NOMO-1 treated with dmso at 0.1 percent for 144 hours (cell line): Measurements from ENCODE around the gene GUCA2A.
"Not testable (repeated sequence)": the region's sequence is repeated elsewhere in the genome, so short reads cannot be mapped to it uniquely, and the experiment has no call there.

ENCODE experiments used
- DNase-seq: peaks from one replicate; lab custom pipeline; 2025; ENCODE audit not compliant: unreplicated experiment; lab: John Stamatoyannopoulos, UW

The GUCA2A gene, protein sequence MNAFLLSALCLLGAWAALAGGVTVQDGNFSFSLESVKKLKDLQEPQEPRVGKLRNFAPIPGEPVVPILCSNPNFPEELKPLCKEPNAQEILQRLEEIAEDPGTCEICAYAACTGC

DNA sequence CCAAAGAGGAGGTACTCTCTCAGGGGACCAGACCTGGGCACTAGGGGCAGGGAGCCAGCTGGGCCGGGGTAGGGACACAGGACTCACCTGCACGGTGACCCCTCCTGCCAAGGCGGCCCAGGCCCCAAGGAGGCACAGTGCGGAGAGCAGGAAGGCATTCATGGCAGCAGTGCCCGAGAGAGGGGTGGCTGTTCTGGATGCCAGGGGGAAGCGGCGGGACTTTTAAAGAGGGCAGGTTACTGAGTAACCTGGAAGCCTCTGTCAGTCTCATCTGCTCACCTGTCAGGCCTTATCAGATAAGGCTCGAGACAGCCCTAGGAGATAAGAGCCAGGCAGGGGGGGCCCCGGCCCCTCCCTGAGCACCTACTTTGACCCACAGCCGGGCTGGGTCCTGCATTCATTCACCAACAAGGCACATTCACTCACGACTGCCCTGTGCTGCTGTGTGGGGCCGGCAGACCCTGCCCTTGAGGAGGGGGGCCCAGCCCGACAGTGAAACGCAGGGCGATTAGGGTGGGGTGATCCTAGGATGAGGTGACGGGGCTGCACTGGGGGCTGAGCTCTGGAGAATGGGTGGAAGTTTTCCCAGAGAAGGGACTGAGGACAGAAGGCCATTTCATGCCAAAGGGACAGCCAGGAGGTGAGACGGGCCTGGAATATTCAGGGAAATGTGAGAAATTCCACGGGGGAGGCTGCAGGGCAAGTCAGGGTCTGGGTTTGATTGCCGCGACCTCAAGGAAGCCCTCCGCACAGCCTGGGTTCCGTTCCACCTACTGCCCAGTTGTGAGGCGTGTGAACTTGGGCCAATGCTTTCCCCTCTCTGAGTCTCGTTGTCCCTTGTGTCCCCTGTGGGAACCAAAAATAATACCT, at the start of gene GUCA2A:
Gene GUCA2A, minus strand, starts transcription at position 195 of the 870 bp plus-strand sequence. Its CDS starts 33 bp downstream, at position 162.
- no peak for DNase-seq

DNA sequence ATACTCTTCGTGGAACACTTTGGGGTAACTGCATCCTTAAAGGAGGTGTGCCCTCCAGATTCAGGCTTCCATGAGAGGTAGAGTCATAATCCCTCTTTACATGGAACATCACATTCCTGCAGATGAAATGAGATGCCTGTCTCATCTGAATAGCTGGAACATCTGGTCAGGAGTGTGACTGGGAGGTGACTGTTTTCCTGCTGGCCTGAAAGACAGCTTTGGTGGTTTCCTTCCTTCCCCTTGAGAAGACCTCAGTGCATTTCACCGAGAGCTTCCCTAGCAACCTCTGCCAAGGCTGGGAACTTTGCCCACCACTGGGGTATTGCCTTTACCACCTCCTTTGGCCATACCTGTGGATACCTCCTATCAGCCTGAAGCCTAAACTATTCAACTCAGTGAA, 46.7 kb upstream of the GUCA2A start:
- DNase-seq: no peak

DNA sequence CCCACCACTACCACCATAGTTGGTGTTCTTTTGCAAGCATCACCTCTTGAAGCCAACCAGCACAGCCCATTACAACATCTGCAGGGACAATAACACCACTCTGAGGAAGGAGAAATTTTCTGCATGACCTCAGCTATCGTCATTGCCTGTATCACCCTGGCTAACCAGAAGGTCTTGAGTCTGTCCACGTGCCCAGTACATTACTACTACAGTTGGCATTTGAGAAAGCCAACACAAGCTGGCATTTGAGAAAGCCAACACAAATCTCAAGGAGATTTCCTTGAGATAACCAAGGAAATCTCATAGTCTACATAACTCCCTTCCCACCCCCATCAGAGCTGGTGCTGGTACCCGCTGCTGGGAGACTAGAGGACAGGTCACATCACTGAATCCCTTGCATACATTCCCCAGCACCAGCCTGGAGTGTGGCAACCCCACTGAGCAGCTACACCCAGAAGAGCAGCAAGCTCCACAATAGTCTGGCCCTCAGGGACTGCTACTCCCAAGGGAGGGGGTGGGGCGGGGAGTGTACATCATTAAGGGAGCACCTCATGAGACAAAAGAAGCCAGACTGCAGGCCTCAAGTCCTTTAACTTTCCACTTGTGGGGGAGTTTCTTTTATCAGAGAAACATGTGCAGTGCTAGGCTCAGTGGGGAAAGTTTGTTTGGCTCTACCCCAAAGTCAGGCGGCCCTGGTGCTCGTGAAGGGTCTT, 46.0 kb upstream of the GUCA2A start:
- DNase-seq: no peak

DNA sequence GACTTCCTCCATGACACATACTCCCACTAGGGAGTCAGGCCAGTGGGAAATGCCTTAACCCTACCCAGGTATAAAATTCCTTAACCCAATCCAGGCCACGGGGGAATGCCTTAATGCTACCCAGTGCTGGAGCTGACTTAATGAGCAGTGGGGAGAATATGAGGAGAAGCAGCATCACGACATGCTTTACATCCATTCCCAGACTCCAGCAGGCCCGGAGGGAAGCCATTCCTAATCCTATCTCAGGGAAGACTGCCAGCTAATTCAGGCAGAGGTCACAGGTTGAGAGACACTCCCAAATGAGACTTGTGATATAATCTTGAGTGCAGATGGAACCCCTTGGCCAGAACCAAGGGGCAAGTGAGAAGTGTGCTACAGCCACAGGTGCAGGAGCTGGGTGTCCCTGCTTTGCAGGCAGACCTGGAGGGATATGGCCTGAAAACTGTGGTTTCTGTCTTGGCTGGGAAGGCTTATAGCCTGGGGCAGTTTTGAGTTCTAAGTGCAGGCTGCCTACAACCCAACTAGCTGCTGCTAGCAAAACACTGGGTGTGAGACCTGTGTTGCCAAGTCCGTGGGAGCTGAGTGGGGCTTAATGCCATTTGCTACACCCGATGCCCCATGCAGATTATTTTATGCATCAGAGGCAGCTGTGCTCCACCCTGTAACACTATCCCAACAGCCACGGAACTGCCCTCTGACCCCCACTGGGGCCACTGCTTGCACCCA, 45.1 kb upstream of the GUCA2A start:
- DNase-seq: no peak

DNA sequence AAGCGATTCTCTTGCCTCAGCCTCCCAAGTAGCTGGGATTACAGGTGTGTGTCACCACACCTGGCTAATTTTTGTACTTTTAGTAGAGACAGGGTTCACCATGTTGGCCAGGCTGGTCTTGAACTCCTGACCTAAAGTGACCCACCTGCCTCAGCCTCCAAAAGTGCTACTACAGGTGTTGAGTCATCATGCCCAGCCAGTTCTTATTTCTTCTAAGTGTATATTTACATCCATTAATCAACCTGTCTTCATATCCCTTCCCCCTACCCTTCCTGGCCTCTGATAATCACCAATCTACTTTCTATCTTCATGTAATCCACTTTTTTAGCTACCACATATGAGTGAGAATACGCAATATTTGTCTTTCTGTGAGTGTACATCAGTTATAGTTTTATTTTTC, 42.4 kb upstream of the GUCA2A start:
- not testable (repeated sequence) for DNase-seq

DNA sequence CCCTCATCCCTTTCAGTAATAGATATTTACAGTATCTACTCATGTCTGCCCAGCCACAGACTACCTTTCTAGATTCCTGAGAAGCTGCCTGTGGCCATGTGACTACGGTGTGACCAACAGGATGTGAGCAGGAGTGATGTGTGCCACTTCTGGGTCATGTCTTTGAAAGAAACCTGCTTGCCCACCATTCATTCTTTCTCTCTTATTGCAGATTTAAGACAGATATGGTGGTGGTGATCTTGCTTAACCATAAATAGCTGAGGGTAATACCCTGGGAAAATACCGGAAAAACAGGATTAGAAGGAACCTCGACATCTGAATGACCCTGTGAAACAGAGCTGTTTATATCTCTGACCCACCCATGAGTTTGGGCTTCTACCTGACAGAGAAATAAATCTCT, 41.6 kb upstream of the GUCA2A start:
- DNase-seq: no peak

DNA sequence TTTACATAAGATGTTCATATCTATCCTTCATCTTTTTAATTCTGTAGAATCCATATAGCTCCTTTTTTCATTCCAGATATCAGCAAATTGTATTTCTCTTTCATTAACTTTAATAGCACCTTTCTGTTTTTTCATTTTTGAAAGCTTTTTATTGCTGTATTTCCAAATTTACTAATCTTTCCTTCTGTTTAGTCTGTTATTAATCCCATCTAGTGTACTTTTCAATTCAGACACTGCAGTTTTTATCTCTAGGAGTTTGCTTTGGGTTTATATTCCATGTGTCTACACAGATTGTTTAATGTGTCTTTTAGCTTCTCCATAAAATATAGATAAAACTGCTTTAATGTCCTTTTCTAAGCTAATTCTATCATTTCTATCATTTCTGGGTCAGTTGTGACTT, 37.4 kb upstream of the GUCA2A start:
- no peak for DNase-seq

DNA sequence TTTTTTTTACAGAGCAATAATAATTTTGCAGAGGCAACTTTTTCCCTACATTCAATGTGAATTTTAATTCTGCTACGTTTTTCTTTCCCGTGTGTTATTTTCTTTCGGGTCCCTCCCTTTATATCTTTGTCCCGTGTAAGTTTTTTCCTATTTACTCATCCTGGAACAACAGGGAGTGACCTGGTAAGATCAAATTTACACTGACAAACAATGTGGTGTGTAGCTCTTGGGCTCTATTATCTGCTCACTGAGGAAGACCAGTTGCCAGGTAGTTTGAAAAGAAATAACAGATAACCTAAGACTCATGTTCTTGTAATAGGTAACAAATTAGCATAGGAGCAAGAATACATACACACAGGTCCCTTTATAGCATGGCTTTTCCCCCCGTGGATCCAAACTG, 33.7 kb upstream of the GUCA2A start:
- no peak for DNase-seq

DNA sequence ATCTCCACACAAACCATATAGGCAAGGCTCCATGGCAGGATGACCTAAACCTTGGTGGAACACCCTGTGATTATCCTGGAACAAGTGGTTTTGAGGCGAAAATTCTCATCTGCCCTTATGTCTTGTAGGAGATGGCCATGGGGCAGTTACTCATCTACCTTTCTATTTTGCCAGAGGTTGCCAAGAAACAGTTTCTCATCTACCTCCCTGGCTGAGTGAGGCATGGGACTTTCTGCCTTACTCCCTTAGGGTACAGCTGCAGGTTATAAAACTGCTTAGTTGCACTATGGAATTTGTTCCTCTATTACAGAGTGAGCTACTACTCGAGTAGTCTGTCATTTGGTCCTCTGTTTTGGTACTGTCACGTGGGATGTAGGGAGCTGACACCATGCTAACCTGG, 31.3 kb upstream of the GUCA2A start:
- DNase-seq: no peak

DNA sequence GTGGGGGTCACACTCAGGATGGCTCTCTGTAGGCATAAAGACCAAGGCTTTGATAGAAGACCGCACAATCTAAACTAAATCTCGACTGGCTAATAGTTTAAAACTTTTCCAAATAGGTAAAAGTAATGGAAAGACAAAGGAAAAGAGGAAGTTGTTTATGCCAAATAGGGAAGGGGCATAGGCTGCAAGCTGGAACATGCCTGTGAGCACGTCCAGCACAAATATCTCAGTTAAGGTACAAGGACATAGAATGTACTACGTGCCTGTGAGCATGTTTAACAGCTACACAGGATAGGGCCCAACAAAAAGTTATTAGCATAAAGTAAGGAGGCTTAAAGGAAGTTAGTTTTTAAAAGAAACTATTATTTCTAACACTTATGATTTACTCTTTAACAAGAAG, 27.6 kb upstream of the GUCA2A start:
- no peak for DNase-seq

DNA sequence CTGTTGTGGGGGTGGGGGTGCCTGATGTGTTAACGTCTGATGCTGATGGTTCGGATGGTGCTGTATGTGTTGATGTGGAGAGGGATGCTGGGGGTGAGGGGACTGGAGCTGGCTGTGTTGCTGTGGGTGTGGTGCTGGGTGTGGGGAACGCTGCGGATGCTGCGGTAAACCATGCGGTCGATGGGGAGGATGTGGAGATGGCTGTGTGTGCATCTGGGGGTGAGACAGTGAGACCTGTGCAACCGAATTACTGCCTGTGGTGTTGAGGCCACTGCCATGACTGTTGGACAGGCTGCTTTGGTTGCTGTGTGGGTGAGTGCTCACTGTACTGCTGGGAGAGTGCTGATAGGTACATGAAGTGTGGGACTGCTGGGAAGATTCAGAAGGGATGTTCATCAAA, 26.8 kb upstream of the GUCA2A start:
- DNase-seq: no peak

DNA sequence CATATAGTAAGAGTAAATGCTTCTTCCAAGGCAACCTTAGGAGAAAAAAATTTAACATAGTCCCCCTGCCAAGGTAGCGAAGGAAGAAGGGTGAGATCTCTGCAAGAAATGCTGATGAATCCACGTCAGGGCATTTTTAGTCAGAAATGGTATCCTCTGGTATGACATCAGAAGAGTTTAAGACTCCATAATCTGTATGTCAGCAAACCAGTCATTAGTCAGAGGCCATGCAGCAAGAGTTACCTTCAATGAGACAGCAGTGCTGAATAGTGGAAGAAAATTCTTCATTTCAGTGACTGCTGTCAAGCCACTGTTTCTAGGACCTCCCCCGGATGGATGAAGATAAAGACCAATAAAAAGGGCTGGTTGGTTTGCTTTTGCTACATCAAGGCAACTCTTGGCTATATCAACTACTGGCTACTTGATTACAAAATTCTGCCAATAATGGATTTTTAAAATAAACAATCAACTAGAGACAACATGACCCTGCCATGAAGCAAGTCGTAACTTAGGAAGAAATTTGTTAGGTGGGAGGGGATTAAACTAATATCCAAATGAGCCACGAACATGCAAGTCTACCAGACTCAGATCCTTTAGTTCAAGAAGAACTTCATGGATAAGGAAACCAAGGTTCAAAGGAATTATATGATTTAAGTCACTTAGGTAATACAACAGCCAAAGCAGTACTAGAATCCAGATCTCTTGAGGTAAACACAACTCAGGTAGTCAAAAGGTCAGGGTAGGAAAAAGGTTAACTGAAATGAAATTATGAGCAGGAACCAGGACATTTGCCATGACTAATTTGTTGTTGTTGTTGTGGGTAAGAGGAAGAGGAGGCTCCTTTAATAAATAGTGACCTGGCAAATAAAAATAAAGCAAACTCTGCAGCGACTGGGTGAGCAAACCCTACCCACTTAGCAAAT, 25.6 kb upstream of the GUCA2A start:
- DNase-seq: no peak

DNA sequence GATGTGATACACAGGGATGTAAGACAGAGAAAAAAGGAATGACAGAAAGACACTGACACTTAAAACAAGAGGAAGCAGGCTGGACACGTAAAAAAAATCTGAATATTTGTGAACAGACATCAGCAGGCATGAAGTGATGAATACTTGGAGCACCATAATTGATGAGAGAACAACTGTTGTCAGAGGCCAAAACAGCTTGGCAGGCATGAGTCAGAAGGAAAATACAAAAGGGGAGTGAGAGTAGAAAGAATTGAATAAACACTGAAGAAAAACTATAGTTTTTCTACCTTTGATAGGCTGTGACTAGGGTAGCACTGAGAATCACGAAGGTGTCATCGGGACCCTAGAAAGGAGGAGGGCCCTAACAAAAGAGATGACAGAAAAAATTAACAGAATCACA, 21.6 kb upstream of the GUCA2A start:
- no peak for DNase-seq

DNA sequence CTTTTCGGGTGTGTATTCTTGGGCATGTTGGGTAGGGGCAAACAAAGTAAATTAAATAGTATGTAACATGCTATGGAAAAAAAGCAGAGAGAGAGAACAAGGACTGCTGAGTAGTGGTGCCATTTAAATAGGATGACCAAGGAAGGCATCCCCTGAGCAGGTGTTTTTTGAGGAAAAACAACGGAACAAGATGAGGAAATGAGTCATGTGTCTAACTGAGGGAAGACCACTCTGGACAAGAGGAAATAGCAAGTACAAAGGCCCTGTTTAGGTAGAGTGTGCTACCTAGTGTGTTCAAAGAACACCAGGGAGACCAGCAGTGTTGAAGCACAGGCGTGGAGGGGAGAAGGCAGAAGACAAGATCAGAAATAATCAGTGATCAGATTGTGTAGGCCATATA, 20.1 kb upstream of the GUCA2A start:
- DNase-seq: no peak

DNA sequence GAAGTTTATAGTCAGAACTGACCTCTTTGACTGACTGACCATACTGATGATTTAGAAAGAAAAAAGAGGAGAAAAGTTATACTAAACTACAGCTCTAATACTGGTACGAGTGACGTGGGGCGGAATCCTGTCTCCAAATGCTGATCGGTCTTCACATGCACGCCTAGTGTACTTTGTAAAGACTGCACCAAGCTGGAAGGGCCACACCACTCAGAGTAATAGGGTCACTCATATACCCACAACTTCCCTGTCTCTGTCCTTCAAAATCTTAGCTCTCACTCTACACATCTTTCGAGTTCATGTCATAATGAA, 19.4 kb upstream of the GUCA2A start:
- no peak for DNase-seq

DNA sequence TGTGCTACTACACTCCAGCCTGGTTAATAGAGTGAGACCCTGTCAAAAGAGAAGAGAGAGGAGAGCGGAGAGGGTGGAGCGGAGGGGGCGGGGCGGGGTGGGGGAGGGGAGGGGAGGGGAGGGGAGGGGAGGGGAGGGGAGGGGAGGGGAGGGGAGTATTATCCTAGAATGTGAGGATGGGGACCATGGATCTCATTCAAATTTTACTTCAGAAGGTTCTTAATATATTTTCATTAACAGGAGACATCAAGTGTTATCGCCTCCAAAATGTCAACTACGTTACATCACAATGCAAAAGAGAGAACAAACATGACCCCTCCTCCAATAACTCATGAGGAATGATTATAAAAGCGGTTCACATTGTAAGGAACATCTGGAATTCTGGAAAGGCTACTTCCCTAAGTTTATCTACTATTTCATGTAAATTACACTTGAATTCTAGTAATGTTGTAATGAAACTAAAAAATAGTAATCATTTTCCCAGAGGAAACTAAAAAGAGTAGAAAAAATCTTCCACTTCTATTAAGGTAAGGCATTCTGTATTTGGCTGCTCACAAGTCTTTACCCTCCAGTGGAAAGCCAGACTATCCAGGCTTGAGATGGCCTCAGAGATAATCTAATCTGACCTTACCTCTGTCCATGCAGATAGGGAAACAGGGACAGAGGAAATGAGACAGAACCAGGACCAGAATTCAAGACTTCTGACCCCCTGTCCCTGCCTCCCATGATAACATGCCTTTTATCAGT, 18.8 kb upstream of the GUCA2A start:
- no peak for DNase-seq

DNA sequence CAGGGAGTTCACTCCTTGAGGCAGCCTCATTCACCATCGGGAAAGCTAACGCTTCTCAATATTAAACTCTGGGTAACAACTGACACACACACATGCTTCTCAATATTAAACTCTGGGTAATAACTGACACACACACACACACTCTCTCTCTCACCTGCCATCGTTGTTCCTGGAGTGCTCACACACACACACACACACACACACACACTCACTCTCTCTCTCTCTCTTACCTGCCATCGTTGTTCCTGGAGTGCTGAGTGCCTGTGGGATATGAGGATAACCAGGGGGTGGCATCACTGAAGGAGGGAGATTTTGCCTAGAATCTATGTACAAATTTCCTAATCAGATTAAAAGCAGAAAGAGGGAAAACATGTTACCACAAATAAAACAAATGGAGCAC, 17.1 kb upstream of the GUCA2A start:
- DNase-seq: no peak

DNA sequence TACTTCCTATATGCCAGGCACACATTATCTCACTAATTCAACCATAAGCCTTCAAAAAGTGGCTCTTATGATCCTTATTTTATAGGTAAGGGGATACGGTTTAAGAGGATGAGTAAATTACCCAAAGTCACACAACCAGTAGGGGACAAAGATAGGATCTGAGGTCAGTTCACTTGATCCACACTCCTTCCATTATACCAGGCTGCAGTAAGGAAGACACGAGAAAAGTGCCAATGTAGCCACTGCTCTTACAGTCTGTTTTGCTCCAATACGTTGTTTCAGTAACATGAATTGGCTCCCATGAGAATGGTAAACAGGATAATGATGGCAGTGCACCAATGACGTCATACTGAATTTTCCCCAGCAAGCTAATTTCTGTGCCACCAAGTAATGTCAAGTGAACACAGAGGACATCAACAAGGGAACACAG, 15.4 kb upstream of the GUCA2A start:
- no peak for DNase-seq

DNA sequence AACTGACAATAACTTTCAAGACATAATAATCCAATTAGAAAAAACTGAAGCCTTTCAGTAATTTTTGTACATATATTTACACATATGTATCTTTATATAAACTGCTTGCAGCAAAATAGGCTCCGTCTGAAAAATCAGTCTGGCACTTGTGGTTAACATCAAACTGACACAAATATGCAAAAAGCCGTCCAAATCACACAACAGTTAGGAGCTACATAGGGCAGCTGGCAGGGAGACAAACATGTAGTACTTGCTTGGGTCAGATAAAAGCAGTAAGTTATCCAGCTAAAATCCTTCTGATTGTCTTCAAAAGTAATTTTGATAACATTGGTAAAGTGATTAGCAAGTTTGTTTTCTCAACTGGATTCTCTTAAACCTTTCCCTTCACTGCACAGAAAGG, 14.7 kb upstream of the GUCA2A start:
- no peak for DNase-seq

DNA sequence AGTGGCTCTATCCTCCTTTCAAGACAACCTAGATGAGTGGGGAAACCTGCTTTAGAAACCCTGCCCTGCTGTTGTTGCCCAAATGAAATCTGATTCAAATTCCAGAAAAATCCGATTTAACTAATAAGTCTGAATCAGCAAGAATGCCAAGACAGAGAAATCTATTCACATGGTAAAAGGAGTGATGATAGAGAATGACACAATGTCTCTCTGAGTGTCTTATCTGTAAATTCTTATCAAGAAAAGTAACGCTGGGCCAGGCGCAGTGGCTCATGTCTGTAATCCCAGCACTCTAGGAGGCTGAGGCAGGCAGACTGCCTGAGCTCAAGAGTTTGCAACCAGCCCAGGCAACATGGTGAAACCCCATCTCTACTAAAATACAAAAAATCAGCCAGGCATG, 13.7 kb upstream of the GUCA2A start:
- no peak for DNase-seq
